DOHH2 (cell line): ENCODE measurements around the gene SLC35F4.

Experiments used
- CTCF ChIP-seq: fragments of 200-600 bp; sonication (generic); IDR thresholded peaks from one replicate; pipeline ENCODE4 v1.5.1; 2014; ENCODE audit warnings: antibody characterized with exemption, mild to moderate bottlenecking, low read depth, low read length; ENCODE audit not compliant: poor library complexity, severe bottlenecking
- EZH2phosphoT487 ChIP-seq: fragments of 200-600 bp; sonication (generic); IDR thresholded peaks from 2 replicates; pipeline ENCODE4 v1.6.1; 2017; ENCODE audit warnings: borderline replicate concordance, mild to moderate bottlenecking, antibody characterized with exemption, low read length, moderate library complexity, mixed read lengths

- no peak for TF ChIP-seq CTCF
- TF ChIP-seq EZH2phosphoT487, result no peak
These were observed 194.9 kb downstream of the SLC35F4 start for GRCh38 chr14:57671021-57671420.
